ENCODE measurements around the gene SUPT16H. TPM values are rescaled to one million over a fixed set of nuclear protein-coding genes. Genes with fewer than 3 reads are reported as not detected.
"Not testable (repeated sequence)": the region's sequence is repeated elsewhere in the genome, so short reads cannot be mapped to it uniquely, and the experiment has no call there.

The SUPT16H gene
- total RNA-seq, 1 donor, result 107 TPM

DNA sequence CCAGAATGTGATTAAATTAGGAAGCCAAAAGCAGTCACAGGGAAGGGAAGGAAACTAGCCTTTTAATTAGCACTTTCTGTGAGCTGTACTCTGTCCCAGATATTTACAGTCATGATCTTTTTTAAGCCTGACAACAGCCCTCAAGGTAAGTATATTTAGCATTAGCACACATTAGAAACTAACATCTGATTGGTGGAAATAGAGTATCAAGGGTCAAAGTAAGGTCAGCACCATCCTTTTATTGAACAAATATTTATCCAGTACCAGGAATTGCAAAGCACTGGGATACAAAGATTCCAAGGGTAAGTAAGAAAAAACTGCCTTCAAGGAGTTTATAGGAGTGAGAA, 75.7 kb downstream of the SUPT16H start:
- TF ChIP-seq, protein P1, sequence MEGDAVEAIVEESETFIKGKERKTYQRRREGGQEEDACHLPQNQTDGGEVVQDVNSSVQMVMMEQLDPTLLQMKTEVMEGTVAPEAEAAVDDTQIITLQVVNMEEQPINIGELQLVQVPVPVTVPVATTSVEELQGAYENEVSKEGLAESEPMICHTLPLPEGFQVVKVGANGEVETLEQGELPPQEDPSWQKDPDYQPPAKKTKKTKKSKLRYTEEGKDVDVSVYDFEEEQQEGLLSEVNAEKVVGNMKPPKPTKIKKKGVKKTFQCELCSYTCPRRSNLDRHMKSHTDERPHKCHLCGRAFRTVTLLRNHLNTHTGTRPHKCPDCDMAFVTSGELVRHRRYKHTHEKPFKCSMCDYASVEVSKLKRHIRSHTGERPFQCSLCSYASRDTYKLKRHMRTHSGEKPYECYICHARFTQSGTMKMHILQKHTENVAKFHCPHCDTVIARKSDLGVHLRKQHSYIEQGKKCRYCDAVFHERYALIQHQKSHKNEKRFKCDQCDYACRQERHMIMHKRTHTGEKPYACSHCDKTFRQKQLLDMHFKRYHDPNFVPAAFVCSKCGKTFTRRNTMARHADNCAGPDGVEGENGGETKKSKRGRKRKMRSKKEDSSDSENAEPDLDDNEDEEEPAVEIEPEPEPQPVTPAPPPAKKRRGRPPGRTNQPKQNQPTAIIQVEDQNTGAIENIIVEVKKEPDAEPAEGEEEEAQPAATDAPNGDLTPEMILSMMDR (IDR thresholded peaks at IDR 0.05; ENCODE audit: insufficient read depth, low read length), result no peak
- no peak overlapping the region for H3K4me3 ChIP-seq (ENCODE audit: low read depth, low read length)

DNA sequence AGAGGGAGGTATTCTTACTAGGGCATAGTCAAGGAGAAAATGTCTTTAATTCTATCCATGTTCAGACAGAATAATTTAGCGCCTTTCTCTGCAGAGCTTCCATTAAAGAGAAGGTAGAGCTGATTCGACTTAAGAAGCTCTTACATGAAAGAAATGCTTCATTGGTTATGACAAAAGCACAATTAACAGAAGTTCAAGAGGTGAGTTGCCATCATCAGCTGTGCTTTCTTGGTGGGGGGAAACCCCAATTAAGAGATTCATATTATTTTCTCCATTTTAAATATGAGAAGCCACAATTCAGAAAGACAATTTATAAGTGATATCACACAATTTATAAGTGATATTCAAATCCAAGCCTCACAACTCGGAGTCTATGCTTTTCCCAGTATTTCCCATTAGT, 76.2 kb downstream of the SUPT16H start:
- no peak for DNase-seq (ENCODE audit: low read depth)
- TF ChIP-seq, protein P1 (IDR thresholded peaks at IDR 0.05; ENCODE audit: insufficient read depth, low read length), result no peak
- H3K4me3 ChIP-seq (ENCODE audit: low read depth, low read length), result no peak overlapping the region

More for the DNA sequence above, 75.7 kb downstream of the SUPT16H start:
- DNase-seq (ENCODE audit: low read depth), result no peak

DNA sequence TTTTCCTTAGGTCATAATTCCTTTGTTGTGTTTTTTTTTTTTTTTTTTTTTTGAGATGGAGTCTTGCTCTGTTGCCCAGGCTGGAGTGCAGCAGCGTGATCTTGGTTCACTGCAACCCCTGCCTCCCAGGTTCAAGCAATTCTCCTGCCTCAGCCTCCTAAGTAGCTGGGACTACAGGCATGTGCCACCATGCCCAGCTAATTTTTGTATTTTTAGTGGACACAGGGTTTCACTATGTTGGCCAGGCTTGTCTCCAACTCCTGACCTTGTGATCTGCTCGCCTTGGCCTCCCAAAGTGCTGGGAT, 81.0 kb downstream of the SUPT16H start:
- not testable (repeated sequence) for DNase-seq (ENCODE audit: low read depth); H3K4me3 ChIP-seq (ENCODE audit: low read depth, low read length)

DNA sequence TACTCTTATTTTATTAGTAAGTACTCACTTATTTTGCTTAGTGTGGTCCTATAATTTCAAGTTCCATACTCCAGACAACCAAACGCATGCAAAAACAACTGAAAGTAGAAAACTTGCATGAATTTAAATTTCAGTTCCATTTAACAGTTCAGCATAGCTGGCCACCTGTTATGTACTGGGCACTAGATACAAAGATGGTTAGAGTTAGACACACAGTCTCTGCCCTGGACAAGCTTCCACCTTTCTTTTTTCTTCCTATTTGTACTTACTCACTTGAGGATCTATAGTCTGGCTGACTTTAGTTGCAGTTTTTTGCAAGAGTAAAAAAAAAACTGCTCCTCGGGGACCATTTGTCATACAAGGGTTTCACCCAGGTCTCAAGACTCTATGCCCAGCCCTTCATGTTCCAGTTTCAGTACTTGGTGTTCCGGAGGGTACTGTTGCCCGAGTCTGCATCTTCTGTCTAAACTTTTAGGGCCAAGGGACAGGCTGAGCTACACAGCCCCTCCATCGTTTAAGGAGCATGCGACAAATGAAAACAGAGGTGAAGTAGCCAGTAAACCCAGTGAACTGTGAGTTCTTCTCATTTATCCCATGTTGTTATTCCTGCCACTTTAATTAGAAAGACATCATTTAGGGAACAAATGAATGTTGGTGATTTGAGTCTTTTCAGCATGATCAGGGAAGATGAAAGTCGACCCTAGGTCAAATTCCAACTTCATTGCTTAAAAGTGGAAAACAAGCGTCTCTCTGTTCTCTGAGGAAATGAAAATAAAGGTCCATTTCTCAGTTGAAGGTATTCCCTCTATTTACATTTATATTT, 81.6 kb downstream of the SUPT16H start:
- no peak for DNase-seq (ENCODE audit: low read depth)
- no peak overlapping the region for H3K4me3 ChIP-seq (ENCODE audit: low read depth, low read length)
- TF ChIP-seq, protein P1 (IDR thresholded peaks at IDR 0.05; ENCODE audit: insufficient read depth, low read length), result no peak

Small RNAs within 50 kb of the gene (small RNA-seq; reads per million reads assigned to genes)
- not detected for gene RN7SL650P
- gene SNORD8, result 371 reads per million, percentile 99 among the genes with 10 or more reads in this experiment
- 856 reads per million, percentile 99 among the genes with 10 or more reads in this experiment for gene SNORD9

Other genes starting within 250 kb of the SUPT16H start
- 0.08 TPM in 1 of 2 replicates, not detected in the other for gene OR5AU1, start 228.0 kb downstream of the SUPT16H start, total RNA-seq (ENCODE audit: low replicate concordance)
- gene HNRNPC, start 114.6 kb downstream of the SUPT16H start, total RNA-seq (ENCODE audit: low replicate concordance), result 458 and 913 TPM in 2 replicates
- gene RPGRIP1, start 103.9 kb downstream of the SUPT16H start, total RNA-seq (ENCODE audit: low replicate concordance), result not detected in 2 replicates
- 59.8 and 72.7 TPM in 2 replicates for gene CHD8, start 72.1 kb upstream of the SUPT16H start, total RNA-seq (ENCODE audit: low replicate concordance)
- 7.8 and 28.1 TPM in 2 replicates for gene RAB2B, start 92.9 kb upstream of the SUPT16H start, total RNA-seq (ENCODE audit: low replicate concordance)
- 21.1 and 37.2 TPM in 2 replicates for gene TOX4, start 93.2 kb upstream of the SUPT16H start, total RNA-seq (ENCODE audit: low replicate concordance)
- 27.7 and 36.2 TPM in 2 replicates for gene METTL3, start 127.3 kb upstream of the SUPT16H start, total RNA-seq (ENCODE audit: low replicate concordance)
- gene SALL2, start 142.3 kb upstream of the SUPT16H start, total RNA-seq (ENCODE audit: low replicate concordance), result 5.3 and 9.0 TPM in 2 replicates
- not detected in 2 replicates for gene OR10G3, start 196.1 kb upstream of the SUPT16H start, total RNA-seq (ENCODE audit: low replicate concordance)

All from fibroblast of the aortic adventitia (primary cell).